C4-2B (cell line): Measurements from ENCODE around the gene EPHA6.

Experiments
- CTCF ChIP-seq: fragments of 450-650 bp; conservative IDR thresholded peaks from 2 replicates; pipeline ENCODE4 v1.5.1; 2017; ENCODE audit warnings: mild to moderate bottlenecking
- ZFX ChIP-seq: fragments of 450-650 bp; IDR thresholded peaks from 2 replicates; pipeline ENCODE4 v1.6.1; 2017

DNA sequence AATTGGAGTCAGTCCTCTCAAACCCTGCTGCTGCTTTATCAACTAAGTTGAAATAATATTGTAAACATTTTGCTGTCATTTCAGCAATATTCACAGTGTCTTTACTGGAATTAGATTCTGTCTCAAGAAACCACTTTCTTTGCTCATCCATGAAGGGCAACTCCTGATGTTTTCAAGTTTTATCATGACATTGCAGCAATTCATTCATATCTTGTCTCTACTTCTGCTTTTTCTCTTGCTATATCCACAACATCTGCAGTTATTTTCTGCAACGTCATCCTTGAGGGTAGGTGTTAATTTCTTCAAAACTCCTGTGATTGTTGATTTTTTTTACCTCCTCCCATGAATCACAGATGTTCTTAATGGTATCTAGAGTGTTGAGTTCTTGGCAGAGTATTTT is 181.6 kb downstream of the EPHA6 start:
- no peak for TF ChIP-seq CTCF
- no peak for TF ChIP-seq ZFX
